Liver (tissue), 3 donors: ENCODE results near the gene ZNF488.

ENCODE experiments used
- CTCF ChIP-seq: fragments of 150-350 bp; IDR thresholded peaks from 2 replicates; pipeline ENCODE4 v1.5.1; 2017; ENCODE audit warnings: improper control_type of control experiment, low read depth, low read length; ENCODE audit not compliant: missing input control
- RXRA ChIP-seq, 2 donors: IDR thresholded peaks; 2 replicates each; pipeline ENCODE4 v1.6.1; 2017 to 2018; ENCODE audit warnings: antibody characterized with exemption in 2 of 2, mild to moderate bottlenecking in 1 of 2
- TF ChIP-seq, protein P1 (sequence below): IDR thresholded peaks from 2 replicates; pipeline ENCODE4 v1.6.1; 2016; ENCODE audit warnings: antibody characterized with exemption
- donor health status: healthy.
- donor health status: healthy.

DNA sequence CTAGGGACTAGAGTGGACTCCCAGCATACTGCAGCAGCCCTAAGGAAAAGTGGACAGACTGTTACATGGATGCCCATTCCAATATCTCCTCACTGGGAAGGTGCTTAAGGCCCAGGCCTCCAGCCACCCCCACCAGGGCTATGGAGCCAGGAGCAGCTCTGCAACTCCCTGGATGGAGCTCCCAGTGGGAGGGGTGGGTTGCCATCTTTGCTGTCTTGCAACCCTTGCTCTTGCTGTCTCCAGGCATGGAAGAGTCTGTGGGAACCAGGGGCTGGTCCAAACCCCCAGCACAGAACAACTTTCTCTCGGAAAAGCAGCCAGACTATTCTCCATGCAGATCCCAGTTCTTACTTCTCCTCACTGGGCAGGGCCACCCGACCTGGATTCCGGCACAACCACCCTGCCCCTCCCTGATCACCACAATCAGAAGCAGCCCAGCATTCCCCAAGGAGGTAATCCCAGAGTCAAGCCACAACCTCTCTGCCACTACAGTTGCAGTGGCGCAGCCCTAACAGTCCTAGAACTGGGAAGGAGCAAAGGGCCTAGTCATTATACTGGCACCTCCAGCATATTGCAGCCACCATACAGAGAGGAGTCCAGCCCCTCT lies 41.8 kb upstream of the ZNF488 start:
- TF ChIP-seq, protein P1, sequence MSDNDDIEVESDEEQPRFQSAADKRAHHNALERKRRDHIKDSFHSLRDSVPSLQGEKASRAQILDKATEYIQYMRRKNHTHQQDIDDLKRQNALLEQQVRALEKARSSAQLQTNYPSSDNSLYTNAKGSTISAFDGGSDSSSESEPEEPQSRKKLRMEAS = no peak
- TF ChIP-seq RXRA (IDR thresholded peaks at IDR 0.05) = no peak
- no peak for TF ChIP-seq CTCF
